GM18858 (cell line): ENCODE results near the gene CTNNA1.

Source experiments
- ATAC-seq: cut with Tn5 transposase; IDR thresholded peaks from one replicate; pipeline ENCODE4 v1.9.1; 2021; ENCODE audit not compliant: unreplicated experiment

The CTNNA1 gene

GRCh38 chr5:138926688-138927448 lies 173.6 kb downstream of the CTNNA1 start:
- ATAC-seq: no peak

DNA sequence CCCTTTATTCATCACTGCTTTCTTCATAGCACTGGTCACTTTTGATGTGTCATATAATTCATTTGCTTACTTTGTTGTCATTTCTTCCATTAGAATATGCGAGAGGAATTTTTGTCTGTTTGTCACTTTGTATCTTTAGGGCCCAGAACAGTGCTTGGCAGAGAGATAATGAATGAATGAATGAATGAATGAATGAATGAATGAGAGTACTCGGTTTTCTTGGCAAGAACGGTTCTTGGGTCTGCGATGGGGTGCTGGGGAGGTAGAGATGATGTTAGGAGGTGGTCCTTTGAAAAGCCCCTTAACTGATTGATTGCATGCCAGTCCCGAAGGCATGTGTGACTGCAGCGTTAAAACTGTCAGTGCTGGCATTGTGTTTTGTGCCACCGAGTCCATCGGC lies 174.3 kb downstream of the CTNNA1 start:
- no peak for ATAC-seq

DNA sequence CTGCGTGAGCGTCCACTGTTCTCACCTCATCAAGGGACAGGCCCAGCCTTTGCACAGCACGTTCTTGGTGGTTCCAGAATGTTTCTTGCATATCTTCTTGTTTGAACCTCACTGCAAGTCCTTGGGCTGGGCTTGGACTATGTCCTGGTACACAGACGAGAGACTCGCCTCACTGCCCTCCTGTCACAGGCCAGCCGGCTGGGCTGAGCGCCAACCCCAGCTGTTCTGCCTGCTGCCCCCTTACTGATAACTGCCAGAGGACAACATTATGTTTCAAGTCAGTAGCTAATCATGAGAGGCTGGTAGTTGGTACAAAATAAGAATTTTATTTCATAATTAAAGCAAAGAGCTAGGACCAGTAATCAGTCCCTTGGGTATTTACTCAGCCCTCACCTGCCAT lies 174.8 kb downstream of the CTNNA1 start:
- no peak for ATAC-seq

DNA sequence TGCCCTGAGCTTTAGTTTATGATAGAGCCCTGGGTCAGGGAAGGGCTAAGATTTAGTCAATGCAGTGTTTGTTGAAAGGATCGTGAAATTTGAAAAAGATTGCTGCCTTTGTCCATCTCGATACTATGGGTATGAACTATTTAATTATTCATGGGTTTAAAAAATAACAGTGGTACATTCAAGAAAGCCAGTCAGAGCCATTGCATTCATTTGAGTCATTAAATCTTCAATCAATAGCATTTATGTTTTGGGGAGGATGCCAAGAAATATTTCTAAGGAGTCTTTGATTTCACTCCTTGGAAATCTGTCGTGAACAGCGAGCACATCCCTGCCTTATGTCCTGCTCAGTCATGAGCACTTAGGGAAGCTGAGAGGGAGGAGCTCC lies 176.3 kb downstream of the CTNNA1 start:
- ATAC-seq: no peak

DNA sequence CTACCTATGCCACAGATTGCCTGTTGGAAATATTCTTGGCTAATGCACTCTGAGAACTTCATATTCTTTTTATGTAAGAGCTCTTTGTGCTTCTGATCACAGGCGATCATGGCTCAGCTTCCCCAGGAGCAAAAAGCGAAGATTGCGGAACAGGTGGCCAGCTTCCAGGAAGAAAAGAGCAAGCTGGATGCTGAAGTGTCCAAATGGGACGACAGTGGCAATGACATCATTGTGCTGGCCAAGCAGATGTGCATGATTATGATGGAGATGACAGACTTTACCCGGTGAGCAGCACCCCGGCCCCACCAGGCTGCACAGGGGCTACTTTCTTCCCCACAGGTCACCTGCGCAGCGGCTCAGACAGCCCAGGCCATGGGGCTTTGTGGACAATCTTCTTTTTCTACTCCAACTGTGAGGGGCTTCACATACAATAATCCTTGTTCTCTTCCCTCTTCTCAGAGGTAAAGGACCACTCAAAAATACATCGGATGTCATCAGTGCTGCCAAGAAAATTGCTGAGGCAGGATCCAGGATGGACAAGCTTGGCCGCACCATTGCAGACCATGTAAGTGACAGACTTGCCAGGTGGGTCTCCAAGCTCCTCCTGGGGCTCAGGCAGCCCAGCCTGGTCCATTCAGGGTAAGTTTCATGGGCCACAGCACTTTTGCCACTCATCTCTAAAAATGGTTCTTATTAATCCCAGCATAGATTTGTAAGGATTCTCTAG lies 177.3 kb downstream of the CTNNA1 start:
- no peak for ATAC-seq

DNA sequence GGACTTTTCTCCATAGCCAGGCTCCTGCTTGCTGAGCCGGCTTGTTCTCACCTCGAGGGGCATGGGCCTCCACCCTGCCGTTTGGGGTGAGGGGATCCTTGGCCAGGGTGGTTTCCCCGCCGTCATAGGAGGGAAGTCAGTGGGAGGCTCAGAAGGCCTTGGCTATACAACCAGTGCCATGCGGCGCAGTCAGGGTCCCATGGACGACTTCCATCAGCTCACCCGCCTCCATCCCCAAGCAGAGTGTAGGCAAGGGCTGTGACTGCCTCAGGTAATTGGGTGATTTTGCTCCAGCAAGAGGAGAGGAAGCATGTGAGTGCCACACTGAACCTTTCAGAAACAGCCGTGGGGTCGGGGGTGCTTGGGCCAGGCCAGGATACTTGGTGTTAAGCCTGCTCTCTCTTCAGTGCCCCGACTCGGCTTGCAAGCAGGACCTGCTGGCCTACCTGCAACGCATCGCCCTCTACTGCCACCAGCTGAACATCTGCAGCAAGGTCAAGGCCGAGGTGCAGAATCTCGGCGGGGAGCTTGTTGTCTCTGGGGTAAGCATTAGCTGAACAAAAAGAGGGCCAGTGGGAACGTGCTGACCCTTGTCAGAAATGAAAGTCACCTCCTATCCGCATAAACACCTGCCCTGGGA lies 179.1 kb downstream of the CTNNA1 start:
- no peak for ATAC-seq

GRCh38 chr5:138933522-138934290 lies 180.5 kb downstream of the CTNNA1 start:
- no peak for ATAC-seq

DNA sequence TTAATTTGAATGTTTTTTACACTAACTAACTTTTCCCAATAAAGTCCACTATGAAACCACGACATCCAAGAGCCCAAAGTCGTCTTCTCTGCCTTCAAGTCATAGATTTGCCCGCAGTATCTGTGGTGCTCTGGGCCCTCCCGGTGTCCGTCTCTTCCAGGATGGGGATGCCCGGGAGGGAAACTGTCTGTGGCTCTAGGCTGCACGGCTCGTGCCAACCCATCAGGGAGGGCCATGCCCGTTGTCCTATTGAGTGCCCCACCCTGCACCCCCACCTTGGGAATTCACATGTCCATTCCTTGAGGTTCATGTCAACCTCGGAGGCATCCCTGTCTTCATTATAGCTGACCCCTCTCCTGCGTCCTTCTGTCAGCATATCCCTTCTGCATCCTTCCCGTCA lies 181.7 kb downstream of the CTNNA1 start:
- ATAC-seq: no peak

DNA sequence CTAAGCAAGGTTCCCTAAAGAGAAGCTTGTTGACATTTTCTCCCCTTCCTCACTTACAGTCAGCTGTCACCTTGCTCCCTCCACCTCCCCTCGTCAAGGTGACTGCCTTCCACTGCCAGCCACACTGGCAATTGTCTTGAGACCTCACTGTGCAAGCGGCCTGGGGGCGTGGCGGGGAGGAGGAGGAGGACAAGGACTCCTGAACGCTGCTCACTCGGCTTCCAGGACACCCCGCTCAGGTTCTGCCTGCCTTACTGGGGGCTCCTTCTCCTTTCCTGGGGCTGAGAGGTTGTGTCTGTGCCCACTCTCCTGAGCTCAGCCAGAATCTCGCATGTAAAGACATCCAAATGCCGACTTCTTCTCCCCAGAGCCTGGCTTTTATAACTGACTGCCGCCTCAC lies 182.2 kb downstream of the CTNNA1 start:
- no peak for ATAC-seq

- no peak for ATAC-seq
These were observed 183.2 kb downstream of the CTNNA1 start for GRCh38 chr5:138936225-138936967.

- no peak for ATAC-seq
These were observed 183.7 kb downstream of the CTNNA1 start for GRCh38 chr5:138936968-138937345.

DNA sequence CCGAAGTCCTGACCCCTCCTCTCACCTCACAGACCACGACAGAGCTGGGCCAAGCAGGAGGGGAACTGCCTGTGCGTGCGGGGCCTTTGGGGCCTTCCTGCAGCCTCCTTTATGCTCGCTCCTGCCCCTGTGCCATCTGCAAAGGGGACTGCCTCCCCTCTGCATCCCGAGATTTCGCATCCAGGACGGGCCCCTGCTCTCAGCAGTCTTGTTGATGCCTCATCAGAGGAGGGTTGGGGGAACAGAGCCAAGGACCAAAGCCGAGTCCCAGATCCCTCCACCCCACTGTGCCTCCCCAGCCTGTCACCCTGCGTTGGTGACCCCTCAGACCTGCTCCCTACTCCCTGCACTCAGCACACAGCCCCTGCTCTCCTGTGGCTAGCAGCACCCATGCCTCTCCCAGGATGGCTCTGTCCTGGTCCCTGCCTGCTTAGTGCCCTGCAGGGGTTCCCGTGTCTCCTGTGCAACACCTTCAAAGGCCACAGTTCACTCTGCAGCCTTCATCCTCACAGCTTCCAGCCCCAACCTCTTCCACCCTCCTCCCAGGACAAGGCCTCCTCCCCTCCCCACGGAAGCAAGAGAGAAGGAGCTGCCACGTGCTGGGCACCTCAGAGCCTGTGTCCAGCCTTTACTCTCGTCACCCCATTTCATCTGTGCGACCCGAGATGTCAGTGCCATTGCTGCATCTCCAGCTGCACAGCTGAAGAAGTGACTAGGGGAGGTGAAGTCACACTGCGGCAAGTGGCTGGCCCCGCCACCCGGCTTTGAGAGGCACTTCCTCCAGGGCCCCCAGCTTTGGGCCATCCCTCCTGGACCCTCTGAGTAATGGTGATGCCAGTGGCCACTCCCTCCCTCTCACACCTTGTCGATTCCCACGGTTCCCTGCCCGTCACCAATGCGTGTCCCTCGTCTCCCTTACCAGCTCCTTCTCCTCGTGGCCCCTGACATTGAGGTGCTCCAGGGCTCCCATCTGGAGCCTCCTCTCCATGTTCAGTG lies 184.5 kb downstream of the CTNNA1 start:
- ATAC-seq: no peak

- no peak for ATAC-seq
These were observed 185.3 kb downstream of the CTNNA1 start for GRCh38 chr5:138938526-138938925.

DNA sequence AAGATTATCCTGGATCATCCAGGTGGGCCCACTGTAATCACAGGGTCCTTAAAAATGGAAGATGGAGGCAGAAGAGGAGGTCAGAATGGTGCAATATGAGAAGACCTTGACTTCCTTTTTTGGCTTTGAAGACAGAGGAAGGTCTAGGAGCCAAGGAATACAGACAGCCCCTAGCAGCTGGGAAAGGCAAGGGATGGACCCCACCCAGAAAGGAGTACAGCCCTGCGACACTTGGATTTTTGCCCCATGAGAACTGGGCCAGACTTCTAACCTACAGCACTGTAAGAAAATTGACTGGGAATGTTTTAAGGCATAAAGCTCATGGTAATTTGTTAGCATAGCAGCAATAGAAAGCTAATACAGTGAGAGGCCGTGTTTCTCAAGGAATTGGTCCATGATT lies 188.8 kb downstream of the CTNNA1 start:
- ATAC-seq: no peak

DNA sequence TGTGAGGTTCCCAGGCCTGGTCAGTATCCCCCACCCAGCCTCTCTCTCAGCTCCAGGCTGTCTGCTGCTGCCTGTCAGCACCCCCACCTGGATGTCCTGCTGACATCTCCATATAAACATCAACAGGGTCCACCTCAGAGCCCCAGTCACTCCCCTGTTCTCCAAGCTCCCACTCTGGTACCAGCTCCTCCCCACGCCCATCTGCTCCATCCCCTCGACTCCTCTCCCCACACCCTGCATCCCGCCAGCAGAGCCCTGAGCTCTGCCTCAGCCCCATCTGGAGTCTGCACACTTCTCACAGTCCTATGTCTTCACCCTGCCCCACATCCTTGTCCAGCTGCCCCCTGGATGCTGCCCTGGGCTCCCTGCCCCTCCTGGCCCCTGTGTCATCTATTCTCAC lies 189.6 kb downstream of the CTNNA1 start:
- ATAC-seq: no peak

DNA sequence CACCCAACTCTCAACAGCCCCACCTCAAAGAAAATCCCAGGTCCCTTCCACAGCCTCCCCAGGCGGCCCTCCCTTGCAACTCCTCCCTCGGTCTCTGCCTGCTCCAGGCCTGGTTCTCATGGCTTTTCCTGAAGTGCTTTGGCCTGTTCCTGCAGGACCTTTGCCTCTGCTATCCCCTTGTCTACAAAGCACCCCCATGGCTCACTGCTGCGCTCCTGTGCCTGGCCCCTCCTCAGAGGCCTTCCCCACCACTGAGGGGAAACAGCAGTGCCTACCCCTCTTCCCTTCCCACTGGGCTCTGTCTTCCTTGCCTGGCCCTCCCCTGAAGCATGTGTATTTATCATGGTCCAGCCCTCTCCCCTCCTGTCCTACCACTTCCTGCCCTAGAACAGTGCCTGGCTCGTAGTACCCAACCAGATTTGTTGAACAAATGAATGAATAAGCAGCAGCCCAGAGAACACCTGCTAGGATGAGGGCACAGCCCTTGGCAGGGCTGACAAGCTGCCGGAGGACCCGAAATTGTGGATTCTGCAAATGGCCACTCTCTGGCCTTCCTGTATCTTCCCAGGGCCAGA lies 190.5 kb downstream of the CTNNA1 start:
- no peak for ATAC-seq

- ATAC-seq: no peak
These were observed 191.5 kb downstream of the CTNNA1 start for GRCh38 chr5:138944527-138945322.
